ENCODE data around the gene SPIN1.
A peak's percentile ranks its signal among the peaks of the same experiment; 100 is the strongest.

Gene SPIN1

GRCh38 chr9:88481933-88482332 is 93.7 kb downstream of the SPIN1 start:
- no peaks in the 10 kb centered on the region for H3K27me3 ChIP-seq (replicated peaks in 2 of 5; ENCODE audit: control insufficient read depth in 4 of 5, insufficient read depth in 5 of 5, low read length in 4 of 5)
- no peaks in the 10 kb centered on the region for H3K9me3 ChIP-seq (ENCODE audit: control extremely low read depth in 1 of 5, control insufficient read depth in 4 of 5, insufficient read depth in 2 of 5, low read depth in 1 of 5, low read length in 4 of 5)
- CTCF ChIA-PET: no interaction called here
- 100% methylated on average over 3 of the region's 4 CpGs for WGBS (ENCODE audit: insufficient coverage)
- no peak overlapping the region for H3K27ac ChIP-seq (ENCODE audit: insufficient read depth in 1 of 2, low read depth in 1 of 2, low read length in 2 of 2, poor library complexity in 1 of 2, severe bottlenecking in 2 of 2)
- DNase-seq: peak in 2 of 3 donors; percentile 2 to 7
- POLR2A ChIA-PET: no interaction called here
- peaks cover 2 to 17% (median 6%) of the 10 kb centered on the region in 4 experiments for H3K36me3 ChIP-seq (ENCODE audit: control insufficient read depth in 4 of 4, insufficient read depth in 4 of 4, low read length in 3 of 4)
- no peak overlapping the region for H3K4me3 ChIP-seq (ENCODE audit: control insufficient read depth in 1 of 7, extremely low read depth in 1 of 7, insufficient read depth in 4 of 7, low read depth in 2 of 7, low read length in 6 of 7)
- H3K4me1 ChIP-seq (ENCODE audit: control extremely low read depth in 1 of 4, control insufficient read depth in 4 of 4, insufficient read depth in 4 of 4, low read length in 3 of 4): no peaks in the 10 kb centered on the region

- no peak overlapping the region for H3K4me3 ChIP-seq (ENCODE audit: control insufficient read depth in 1 of 7, extremely low read depth in 1 of 7, insufficient read depth in 4 of 7, low read depth in 2 of 7, low read length in 6 of 7)
- no peak overlapping the region for H3K27ac ChIP-seq (ENCODE audit: insufficient read depth in 1 of 2, low read depth in 1 of 2, low read length in 2 of 2, poor library complexity in 1 of 2, severe bottlenecking in 2 of 2)
- ChIA-PET CTCF (no interaction called here), POLR2A (no interaction called here)
- no peaks in the 10 kb centered on the region for H3K4me1 ChIP-seq (ENCODE audit: control extremely low read depth in 1 of 4, control insufficient read depth in 4 of 4, insufficient read depth in 4 of 4, low read length in 3 of 4)
- DNase-seq: no peak
- H3K36me3 ChIP-seq (ENCODE audit: control insufficient read depth in 4 of 4, insufficient read depth in 4 of 4, low read length in 3 of 4): peaks cover 0 to 8% (median 2%) of the 10 kb centered on the region in 4 experiments
- WGBS (ENCODE audit: insufficient coverage): 100% methylated on average over 3 of the region's 4 CpGs
- H3K27me3 ChIP-seq (replicated peaks in 2 of 5; ENCODE audit: control insufficient read depth in 4 of 5, insufficient read depth in 5 of 5, low read length in 4 of 5): no peaks in the 10 kb centered on the region
- no peaks in the 10 kb centered on the region for H3K9me3 ChIP-seq (ENCODE audit: control extremely low read depth in 1 of 5, control insufficient read depth in 4 of 5, insufficient read depth in 2 of 5, low read depth in 1 of 5, low read length in 4 of 5)
Measured at GRCh38 chr9:88488166-88488565, 99.9 kb downstream of the SPIN1 start.

GRCh38 chr9:88494983-88495721 is 106.9 kb downstream of the SPIN1 start:
- Histone ChIP-seq H3K4me3 (ENCODE audit: control insufficient read depth in 1 of 7, extremely low read depth in 1 of 7, insufficient read depth in 4 of 7, low read depth in 2 of 7, low read length in 6 of 7) (no peak overlapping the region), H3K36me3 (ENCODE audit: control insufficient read depth in 4 of 4, insufficient read depth in 4 of 4, low read length in 3 of 4) (no peaks in the 10 kb centered on the region), H3K27ac (ENCODE audit: insufficient read depth in 1 of 2, low read depth in 1 of 2, low read length in 2 of 2, poor library complexity in 1 of 2, severe bottlenecking in 2 of 2) (no peak overlapping the region), H3K27me3 (replicated peaks in 2 of 5; ENCODE audit: control insufficient read depth in 4 of 5, insufficient read depth in 5 of 5, low read length in 4 of 5) (no peaks in the 10 kb centered on the region), H3K4me1 (ENCODE audit: control extremely low read depth in 1 of 4, control insufficient read depth in 4 of 4, insufficient read depth in 4 of 4, low read length in 3 of 4) (no peaks in the 10 kb centered on the region), H3K9me3 (ENCODE audit: control extremely low read depth in 1 of 5, control insufficient read depth in 4 of 5, insufficient read depth in 2 of 5, low read depth in 1 of 5, low read length in 4 of 5) (no peaks in the 10 kb centered on the region)
- WGBS (ENCODE audit: insufficient coverage): 97% methylated on average over 16 of the region's 17 CpGs
- no peak for DNase-seq
- CTCF ChIA-PET: no interaction called here
- POLR2A ChIA-PET: no interaction called here

GRCh38 chr9:88497224-88497623 is 109.0 kb downstream of the SPIN1 start:
- DNase-seq: no peak
- H3K9me3 ChIP-seq (ENCODE audit: control extremely low read depth in 1 of 5, control insufficient read depth in 4 of 5, insufficient read depth in 2 of 5, low read depth in 1 of 5, low read length in 4 of 5): no peaks in the 10 kb centered on the region
- H3K4me1 ChIP-seq (ENCODE audit: control extremely low read depth in 1 of 4, control insufficient read depth in 4 of 4, insufficient read depth in 4 of 4, low read length in 3 of 4): no peaks in the 10 kb centered on the region
- H3K36me3 ChIP-seq (ENCODE audit: control insufficient read depth in 4 of 4, insufficient read depth in 4 of 4, low read length in 3 of 4): no peaks in the 10 kb centered on the region
- no peaks in the 10 kb centered on the region for H3K27me3 ChIP-seq (replicated peaks in 2 of 5; ENCODE audit: control insufficient read depth in 4 of 5, insufficient read depth in 5 of 5, low read length in 4 of 5)
- POLR2A ChIA-PET: interaction anchor here (0.5 kb wide), 1 partner anchor 12 kb away, joined by 3 read pairs; no protein-coding TSS in a partner anchor
- CTCF ChIA-PET: no interaction called here
- no peak overlapping the region for H3K4me3 ChIP-seq (ENCODE audit: control insufficient read depth in 1 of 7, extremely low read depth in 1 of 7, insufficient read depth in 4 of 7, low read depth in 2 of 7, low read length in 6 of 7)
- WGBS (ENCODE audit: insufficient coverage): 94% methylated on average over 2 of the region's 2 CpGs
- H3K27ac ChIP-seq (ENCODE audit: insufficient read depth in 1 of 2, low read depth in 1 of 2, low read length in 2 of 2, poor library complexity in 1 of 2, severe bottlenecking in 2 of 2): no peak overlapping the region

- CTCF ChIA-PET: no interaction called here
- no peaks in the 10 kb centered on the region for H3K9me3 ChIP-seq (ENCODE audit: control extremely low read depth in 1 of 5, control insufficient read depth in 4 of 5, insufficient read depth in 2 of 5, low read depth in 1 of 5, low read length in 4 of 5)
- POLR2A ChIA-PET: no interaction called here
- H3K36me3 ChIP-seq (ENCODE audit: control insufficient read depth in 4 of 4, insufficient read depth in 4 of 4, low read length in 3 of 4): no peaks in the 10 kb centered on the region
- no peaks in the 10 kb centered on the region for H3K4me1 ChIP-seq (ENCODE audit: control extremely low read depth in 1 of 4, control insufficient read depth in 4 of 4, insufficient read depth in 4 of 4, low read length in 3 of 4)
- H3K4me3 ChIP-seq (ENCODE audit: control insufficient read depth in 1 of 7, extremely low read depth in 1 of 7, insufficient read depth in 4 of 7, low read depth in 2 of 7, low read length in 6 of 7): no peak overlapping the region
- DNase-seq: no peak
- no CpG with 5 or more reads among the region's 6 CpGs for WGBS (ENCODE audit: insufficient coverage)
- no peaks in the 10 kb centered on the region for H3K27me3 ChIP-seq (replicated peaks in 2 of 5; ENCODE audit: control insufficient read depth in 4 of 5, insufficient read depth in 5 of 5, low read length in 4 of 5)
- no peak overlapping the region for H3K27ac ChIP-seq (ENCODE audit: insufficient read depth in 1 of 2, low read depth in 1 of 2, low read length in 2 of 2, poor library complexity in 1 of 2, severe bottlenecking in 2 of 2)
Measured at GRCh38 chr9:88498880-88499279, 110.6 kb downstream of the SPIN1 start.

- no peaks in the 10 kb centered on the region for H3K4me1 ChIP-seq (ENCODE audit: control extremely low read depth in 1 of 4, control insufficient read depth in 4 of 4, insufficient read depth in 4 of 4, low read length in 3 of 4)
- WGBS (ENCODE audit: insufficient coverage): 100% methylated on average over 2 of the region's 5 CpGs
- H3K9me3 ChIP-seq (ENCODE audit: control extremely low read depth in 1 of 5, control insufficient read depth in 4 of 5, insufficient read depth in 2 of 5, low read depth in 1 of 5, low read length in 4 of 5): no peaks in the 10 kb centered on the region
- no peaks in the 10 kb centered on the region for H3K36me3 ChIP-seq (ENCODE audit: control insufficient read depth in 4 of 4, insufficient read depth in 4 of 4, low read length in 3 of 4)
- no peak for DNase-seq
- CTCF ChIA-PET: interaction anchor here (1.8 kb wide), 1 partner anchor 10 kb away, joined by 4 read pairs; no protein-coding TSS in a partner anchor
- no peak overlapping the region for H3K4me3 ChIP-seq (ENCODE audit: control insufficient read depth in 1 of 7, extremely low read depth in 1 of 7, insufficient read depth in 4 of 7, low read depth in 2 of 7, low read length in 6 of 7)
- H3K27me3 ChIP-seq (replicated peaks in 2 of 5; ENCODE audit: control insufficient read depth in 4 of 5, insufficient read depth in 5 of 5, low read length in 4 of 5): no peaks in the 10 kb centered on the region
- no peak overlapping the region for H3K27ac ChIP-seq (ENCODE audit: insufficient read depth in 1 of 2, low read depth in 1 of 2, low read length in 2 of 2, poor library complexity in 1 of 2, severe bottlenecking in 2 of 2)
- POLR2A ChIA-PET: no interaction called here
Measured at GRCh38 chr9:88501086-88501485, 112.8 kb downstream of the SPIN1 start.

- no peak for DNase-seq
- Histone ChIP-seq H3K4me3 (ENCODE audit: control insufficient read depth in 1 of 7, extremely low read depth in 1 of 7, insufficient read depth in 4 of 7, low read depth in 2 of 7, low read length in 6 of 7) (no peak overlapping the region), H3K27ac (ENCODE audit: insufficient read depth in 1 of 2, low read depth in 1 of 2, low read length in 2 of 2, poor library complexity in 1 of 2, severe bottlenecking in 2 of 2) (no peak overlapping the region), H3K4me1 (ENCODE audit: control extremely low read depth in 1 of 4, control insufficient read depth in 4 of 4, insufficient read depth in 4 of 4, low read length in 3 of 4) (no peaks in the 10 kb centered on the region), H3K27me3 (replicated peaks in 2 of 5; ENCODE audit: control insufficient read depth in 4 of 5, insufficient read depth in 5 of 5, low read length in 4 of 5) (no peaks in the 10 kb centered on the region), H3K36me3 (ENCODE audit: control insufficient read depth in 4 of 4, insufficient read depth in 4 of 4, low read length in 3 of 4) (no peaks in the 10 kb centered on the region), H3K9me3 (ENCODE audit: control extremely low read depth in 1 of 5, control insufficient read depth in 4 of 5, insufficient read depth in 2 of 5, low read depth in 1 of 5, low read length in 4 of 5) (no peaks in the 10 kb centered on the region)
- 94% methylated on average over 12 of the region's 12 CpGs for WGBS (ENCODE audit: insufficient coverage)
- POLR2A ChIA-PET: no interaction called here
- CTCF ChIA-PET: no interaction called here
Measured at GRCh38 chr9:88502552-88503034, 114.3 kb downstream of the SPIN1 start.
